Trophoblast cell (in vitro differentiated cells and primary cell): ENCODE measurements around the gene YWHAE.
"Not testable (repeated sequence)": the region's sequence is repeated elsewhere in the genome, so short reads cannot be mapped to it uniquely, and the experiment has no call there.

Experiments
- DNase-seq, 2 donors: peaks; one replicate each; pipeline ENCODE4 v3.0.0-alpha.2; 2016
- H2AFZ ChIP-seq: 2 replicates; pipeline ENCODE4 v1.6.1; 2013; ENCODE audit warnings: low read length, moderate library complexity, mild to moderate bottlenecking; ENCODE audit not compliant: insufficient read depth, poor library complexity
- H2AK5ac ChIP-seq: 2 replicates; pipeline ENCODE4 v1.6.1; 2013; ENCODE audit warnings: mild to moderate bottlenecking, low read length
- H2BK120ac ChIP-seq: 2 replicates; pipeline ENCODE4 v1.6.1; 2013; ENCODE audit warnings: low read length, mild to moderate bottlenecking, moderate library complexity; ENCODE audit not compliant: insufficient read depth, poor library complexity
- H2BK12ac ChIP-seq: 2 replicates; pipeline ENCODE4 v1.6.1; 2013; ENCODE audit warnings: mild to moderate bottlenecking, low read length, moderate library complexity
- H2BK5ac ChIP-seq: 2 replicates; pipeline ENCODE4 v1.6.1; 2013; ENCODE audit warnings: low read length, low read depth, moderate library complexity, mild to moderate bottlenecking; ENCODE audit not compliant: poor library complexity
- H3K14ac ChIP-seq: 2 replicates; pipeline ENCODE4 v1.6.1; 2013; ENCODE audit warnings: mild to moderate bottlenecking, low read length
- H3K18ac ChIP-seq: 2 replicates; pipeline ENCODE4 v1.6.1; 2013; ENCODE audit warnings: mild to moderate bottlenecking, low read length
- H3K23ac ChIP-seq: 2 replicates; pipeline ENCODE4 v1.6.1; 2013; ENCODE audit warnings: low read length
- H3K27ac ChIP-seq: 2 replicates; pipeline ENCODE4 v1.5.1; 2013; ENCODE audit warnings: low read depth, mild to moderate bottlenecking, inconsistent platforms, low read length, moderate library complexity
- H3K27me3 ChIP-seq: 2 replicates; pipeline ENCODE4 v1.6.1; 2013; ENCODE audit warnings: inconsistent platforms, mild to moderate bottlenecking, low read length, moderate library complexity; ENCODE audit not compliant: insufficient read depth
- H3K36me3 ChIP-seq, 2 experiments: 1 replicate in 1 of 2; 2 replicates in 1 of 2; pipeline ENCODE4 v1.6.1; 2013; ENCODE audit warnings: low read length in 2 of 2, mild to moderate bottlenecking in 2 of 2, moderate library complexity in 1 of 2; ENCODE audit not compliant: insufficient read depth in 2 of 2, control insufficient read depth in 1 of 2
- H3K4ac ChIP-seq: 2 replicates; pipeline ENCODE4 v1.6.1; 2013; ENCODE audit warnings: low read depth, mild to moderate bottlenecking, low read length, moderate library complexity
- H3K4me1 ChIP-seq, 2 experiments: 1 replicate in 1 of 2; 2 replicates in 1 of 2; pipeline ENCODE4 v1.6.1; 2013; ENCODE audit warnings: low read length in 2 of 2, mild to moderate bottlenecking in 2 of 2, moderate library complexity in 1 of 2; ENCODE audit not compliant: insufficient read depth in 2 of 2, control insufficient read depth in 1 of 2
- H3K4me2 ChIP-seq: 2 replicates; pipeline ENCODE4 v1.6.1; 2013; ENCODE audit warnings: inconsistent platforms, mild to moderate bottlenecking, low read length, moderate library complexity
- H3K4me3 ChIP-seq: 2 replicates; pipeline ENCODE4 v1.5.1; 2013; ENCODE audit warnings: mild to moderate bottlenecking, low read depth, low read length, inconsistent platforms
- H3K79me1 ChIP-seq: one replicate; pipeline ENCODE4 v1.6.1; 2013; ENCODE audit warnings: low read length
- H3K79me2 ChIP-seq: 2 replicates; pipeline ENCODE4 v1.6.1; 2013; ENCODE audit warnings: low read length, mild to moderate bottlenecking; ENCODE audit not compliant: control insufficient read depth, insufficient read depth, poor library complexity
- H3K9ac ChIP-seq: 2 replicates; pipeline ENCODE4 v1.6.1; 2013; ENCODE audit warnings: mild to moderate bottlenecking, low read length
- H3K9me3 ChIP-seq: 2 replicates; pipeline ENCODE4 v1.6.1; 2013; ENCODE audit warnings: low read depth, mild to moderate bottlenecking, control low read depth, inconsistent platforms, low read length; ENCODE audit not compliant: insufficient read depth
- H4K12ac ChIP-seq: 2 replicates; pipeline ENCODE4 v1.6.1; 2013; ENCODE audit warnings: low read depth, mild to moderate bottlenecking, low read length, moderate library complexity
- H4K8ac ChIP-seq: 2 replicates; pipeline ENCODE4 v1.6.1; 2013; ENCODE audit warnings: low read depth, mild to moderate bottlenecking, low read length, moderate library complexity
- H4K91ac ChIP-seq: one replicate; pipeline ENCODE4 v1.6.1; 2013; ENCODE audit warnings: low read depth, mild to moderate bottlenecking, low read length, moderate library complexity
- WGBS: extraction: QIAGEN DNeasy Blood & Tissue Kit; methylation state at CpG from one replicate; pipeline ENCODE4 v1.1.7; 2013; ENCODE audit warnings: missing lambda C conversion rate; ENCODE audit not compliant: insufficient read length, insufficient coverage; ENCODE audit errors: extremely low coverage; 5-methylcytosine and 5-hydroxymethylcytosine counted together

Gene YWHAE

GRCh38 chr17:1307829-1308228 is 92.2 kb downstream of the YWHAE start:
- not testable (repeated sequence) for H3K4me2 ChIP-seq, H4K8ac ChIP-seq, H3K9ac ChIP-seq, H2AK5ac ChIP-seq, H3K9me3 ChIP-seq, H3K4ac ChIP-seq, H3K23ac ChIP-seq, H3K18ac ChIP-seq, H4K12ac ChIP-seq, H3K14ac ChIP-seq, H3K4me3 ChIP-seq, H2BK5ac ChIP-seq, H4K91ac ChIP-seq, H2BK120ac ChIP-seq, H3K36me3 ChIP-seq, DNase-seq, H3K79me2 ChIP-seq, H3K79me1 ChIP-seq, H3K27me3 ChIP-seq, H2BK12ac ChIP-seq, H3K4me1 ChIP-seq, H2AFZ ChIP-seq, H3K27ac ChIP-seq
- no CpG with 5 or more reads among the region's 16 CpGs for WGBS

GRCh38 chr17:1304962-1305563 is 95.0 kb downstream of the YWHAE start:
- WGBS = no CpG with 5 or more reads among the region's 19 CpGs
- no peak overlapping the region for H3K4me3 ChIP-seq
- DNase-seq = no peak

GRCh38 chr17:1304522-1304921 is 95.5 kb downstream of the YWHAE start:
- no peak overlapping the region for H2AK5ac ChIP-seq
- H2BK5ac ChIP-seq = no peak overlapping the region
- H3K4me3 ChIP-seq = no peak overlapping the region
- no peaks in the 10 kb centered on the region for H3K9me3 ChIP-seq
- no peak overlapping the region for H3K4ac ChIP-seq
- no peak overlapping the region for H3K18ac ChIP-seq
- no peak overlapping the region for H2BK120ac ChIP-seq
- no peak overlapping the region for H3K27ac ChIP-seq
- DNase-seq = no peak
- H4K12ac ChIP-seq = no peak overlapping the region
- H3K79me1 ChIP-seq = no peaks in the 10 kb centered on the region
- H4K8ac ChIP-seq = no peak overlapping the region
- H4K91ac ChIP-seq = no peak overlapping the region
- no peak overlapping the region for H3K14ac ChIP-seq
- H3K36me3 ChIP-seq = no peaks in the 10 kb centered on the region
- H3K4me2 ChIP-seq = no peak overlapping the region
- H3K79me2 ChIP-seq = no peaks in the 10 kb centered on the region
- no CpG with 5 or more reads among the region's 5 CpGs for WGBS
- H3K27me3 ChIP-seq = no peaks in the 10 kb centered on the region
- no peak overlapping the region for H2BK12ac ChIP-seq
- no peaks in the 10 kb centered on the region for H3K4me1 ChIP-seq
- H3K9ac ChIP-seq = no peak overlapping the region
- no peak overlapping the region for H3K23ac ChIP-seq
- no peak overlapping the region for H2AFZ ChIP-seq

More at GRCh38 chr17:1304962-1305563, 95.0 kb downstream of the YWHAE start:
- Histone ChIP-seq H2AFZ (no peak overlapping the region), H4K91ac (no peak overlapping the region), H2AK5ac (no peak overlapping the region), H3K79me1 (no peaks in the 10 kb centered on the region), H3K79me2 (no peaks in the 10 kb centered on the region), H2BK5ac (no peak overlapping the region), H3K27ac (no peak overlapping the region), H2BK12ac (no peak overlapping the region), H3K23ac (no peak overlapping the region), H3K9me3 (no peaks in the 10 kb centered on the region), H2BK120ac (no peak overlapping the region), H4K8ac (no peak overlapping the region), H3K36me3 (no peaks in the 10 kb centered on the region), H3K27me3 (no peaks in the 10 kb centered on the region), H3K4me2 (no peak overlapping the region), H3K4ac (no peak overlapping the region), H3K18ac (no peak overlapping the region), H4K12ac (no peak overlapping the region), H3K9ac (no peak overlapping the region), H3K4me1 (no peaks in the 10 kb centered on the region), H3K14ac (no peak overlapping the region)

GRCh38 chr17:1302761-1303160 is 97.3 kb downstream of the YWHAE start:
- no peak overlapping the region for H3K4me3 ChIP-seq
- H2BK5ac ChIP-seq = no peak overlapping the region
- H2AFZ ChIP-seq = no peak overlapping the region
- H3K14ac ChIP-seq = no peak overlapping the region
- no peaks in the 10 kb centered on the region for H3K79me2 ChIP-seq
- H3K79me1 ChIP-seq = no peaks in the 10 kb centered on the region
- H3K18ac ChIP-seq = no peak overlapping the region
- H3K4me2 ChIP-seq = no peak overlapping the region
- no peak overlapping the region for H4K8ac ChIP-seq
- H2BK120ac ChIP-seq = no peak overlapping the region
- no peak overlapping the region for H3K27ac ChIP-seq
- H3K4ac ChIP-seq = no peak overlapping the region
- H4K12ac ChIP-seq = no peak overlapping the region
- H3K9me3 ChIP-seq = no peaks in the 10 kb centered on the region
- H3K27me3 ChIP-seq = no peaks in the 10 kb centered on the region
- no peaks in the 10 kb centered on the region for H3K4me1 ChIP-seq
- no peak overlapping the region for H2AK5ac ChIP-seq
- no peak overlapping the region for H3K9ac ChIP-seq
- no CpG with 5 or more reads among the region's 18 CpGs for WGBS
- no peak overlapping the region for H2BK12ac ChIP-seq
- H3K36me3 ChIP-seq = no peaks in the 10 kb centered on the region
- no peak for DNase-seq
- H4K91ac ChIP-seq = no peak overlapping the region
- no peak overlapping the region for H3K23ac ChIP-seq
